Measurements from ENCODE around the gene TTC3. TPM values are rescaled to one million over a fixed set of nuclear protein-coding genes. Genes with fewer than 3 reads are reported as not detected.
A peak's percentile ranks its signal among the peaks of the same experiment; 100 is the strongest.

The TTC3 gene
- total RNA-seq, 2 experiments from 2014 or later = 49.4 to 52.5 TPM

GRCh38 chr21:37200641-37201480, 127.8 kb downstream of the TTC3 start:
- ChIA-PET POLR2A (no interaction called here), CTCF (interaction anchor here (0.9 kb wide), 1 partner anchor 11 kb away, joined by 3 read pairs; no protein-coding TSS in a partner anchor)
- H3K36me3 Mint-ChIP-seq (ENCODE audit: low read depth) = peaks cover 26% of the 10 kb centered on the region
- no peaks in the 10 kb centered on the region for H3K9me3 Mint-ChIP-seq
- H3K4me1 Mint-ChIP-seq = no peaks in the 10 kb centered on the region
- H3K27me3 Mint-ChIP-seq = no peaks in the 10 kb centered on the region
- DNase-seq = no peak
- H3K4me3 Mint-ChIP-seq = no peak overlapping the region
- H3K27ac Mint-ChIP-seq = no peak overlapping the region

DNA sequence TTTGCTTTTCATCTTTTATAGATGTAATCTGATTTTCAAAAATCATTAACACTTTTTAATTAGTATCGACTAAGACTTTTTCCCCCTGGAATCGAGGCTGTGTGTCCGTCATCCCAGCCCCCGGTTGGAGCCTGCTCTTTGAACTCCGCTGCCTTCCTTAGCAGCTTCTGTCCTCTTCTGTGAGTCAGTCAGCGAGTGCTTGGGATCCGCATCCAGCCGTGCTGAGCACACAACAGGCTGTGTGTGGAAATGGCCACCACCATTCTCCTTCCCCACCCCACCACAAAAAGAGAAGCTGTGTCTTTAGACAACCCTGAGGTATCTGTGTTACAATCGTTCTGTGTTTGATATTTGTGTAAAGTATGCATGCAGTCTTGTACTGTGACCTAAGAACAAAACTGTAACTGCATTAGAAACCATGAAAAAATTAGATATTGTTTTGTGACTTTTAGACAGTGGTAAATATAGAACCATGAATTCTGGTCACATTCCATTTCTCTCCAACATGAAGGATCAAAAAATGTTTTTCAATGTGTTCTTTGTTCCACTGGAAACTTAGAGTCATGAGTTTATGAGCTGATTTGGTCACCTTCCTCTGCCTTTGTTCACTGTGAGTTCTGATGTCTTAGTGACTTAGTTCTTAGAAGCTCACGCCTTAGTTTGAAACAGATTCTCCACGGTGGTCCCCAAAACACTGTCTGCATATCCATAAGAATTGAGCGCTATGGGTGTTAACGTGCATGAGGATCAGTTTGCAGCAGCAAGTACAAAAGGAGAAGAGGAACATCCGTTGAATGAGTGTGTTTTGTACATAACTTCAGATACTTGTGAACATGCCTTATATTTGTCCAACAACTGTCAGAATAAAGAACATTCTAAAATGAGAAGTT, 129.4 kb downstream of the TTC3 start:
- no peak for DNase-seq
- Mint-ChIP-seq H3K27ac (no peak overlapping the region), H3K36me3 (ENCODE audit: low read depth) (peaks cover 23% of the 10 kb centered on the region), H3K9me3 (no peaks in the 10 kb centered on the region), H3K27me3 (no peaks in the 10 kb centered on the region), H3K4me3 (no peak overlapping the region), H3K4me1 (peaks cover 5% of the 10 kb centered on the region)
- ChIA-PET POLR2A (interaction anchor here (0.6 kb wide), 1 partner anchor 76 kb away, joined by 3 read pairs; no protein-coding TSS in a partner anchor), CTCF (no interaction called here)

GRCh38 chr21:37204580-37204979, 131.5 kb downstream of the TTC3 start:
- DNase-seq = no peak
- no peak overlapping the region for H3K4me3 Mint-ChIP-seq
- no peak overlapping the region for H3K27ac Mint-ChIP-seq
- no peaks in the 10 kb centered on the region for H3K27me3 Mint-ChIP-seq
- no peaks in the 10 kb centered on the region for H3K9me3 Mint-ChIP-seq
- H3K36me3 Mint-ChIP-seq (ENCODE audit: low read depth) = peaks cover 18% of the 10 kb centered on the region
- CTCF ChIA-PET = interaction anchor here (0.6 to 0.9 kb wide), 3 partner anchors 10 to 289 kb away, joined by 3 read pairs; no protein-coding TSS in a partner anchor
- peaks cover 17% of the 10 kb centered on the region for H3K4me1 Mint-ChIP-seq
- POLR2A ChIA-PET = no interaction called here

DNA sequence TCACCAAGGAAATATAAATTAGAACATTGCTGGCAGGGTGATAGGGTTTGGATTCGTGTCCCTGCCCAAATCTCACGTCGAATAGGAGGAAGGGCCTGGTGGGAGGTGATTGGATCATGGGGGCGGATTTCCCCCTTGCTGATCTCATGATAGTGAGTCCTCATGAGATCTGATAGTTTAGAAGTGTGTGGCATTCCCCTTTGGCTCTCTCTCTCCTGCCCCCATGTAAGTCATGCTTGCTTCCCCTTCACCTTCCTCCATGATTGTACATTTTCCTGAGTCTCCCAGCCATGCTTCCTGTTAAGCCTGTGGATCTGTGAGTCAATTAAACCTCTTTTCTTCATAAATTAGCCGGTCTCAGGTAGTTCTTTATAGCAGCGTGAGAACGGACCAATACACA, 133.4 kb downstream of the TTC3 start:
- Mint-ChIP-seq H3K9me3 (no peaks in the 10 kb centered on the region), H3K27ac (no peak overlapping the region), H3K4me1 (peaks cover 18% of the 10 kb centered on the region), H3K27me3 (peaks cover under 1% of the 10 kb centered on the region), H3K36me3 (ENCODE audit: low read depth) (peaks cover 10% of the 10 kb centered on the region), H3K4me3 (no peak overlapping the region)
- POLR2A ChIA-PET = no interaction called here
- no peak for DNase-seq
- CTCF ChIA-PET = no interaction called here

- peak overlapping the region; percentile 3 for H3K4me3 Mint-ChIP-seq
- CTCF ChIA-PET = interaction anchor here (0.9 to 1.3 kb wide), 3 partner anchors 13 to 33 kb away, joined by 3 read pairs; no protein-coding TSS in a partner anchor
Observed at GRCh38 chr21:37207441-37208009, 134.5 kb downstream of the TTC3 start.

GRCh38 chr21:37208056-37208721, 135.1 kb downstream of the TTC3 start:
- CTCF ChIA-PET = interaction anchor here (0.9 to 1.3 kb wide), 3 partner anchors 13 to 32 kb away, joined by 3 read pairs; no protein-coding TSS in a partner anchor
- POLR2A ChIA-PET = no interaction called here

More at GRCh38 chr21:37207441-37208009, 134.5 kb downstream of the TTC3 start:
- Mint-ChIP-seq H3K36me3 (ENCODE audit: low read depth) (peaks cover 5% of the 10 kb centered on the region), H3K27me3 (peaks cover 4% of the 10 kb centered on the region), H3K4me1 (peaks cover 18% of the 10 kb centered on the region), H3K27ac (peak overlapping the region; percentile 60), H3K9me3 (peaks cover 2% of the 10 kb centered on the region)
- peak; percentile 17 for DNase-seq
- POLR2A ChIA-PET = no interaction called here

GRCh38 chr21:37208741-37209225, 135.7 kb downstream of the TTC3 start:
- CTCF ChIA-PET = interaction anchor here (1.3 to 1.6 kb wide), 3 partner anchors 11 to 31 kb away, joined by 3 to 4 read pairs (median 3); no protein-coding TSS in a partner anchor
- no peak for DNase-seq
- no peak overlapping the region for H3K27ac Mint-ChIP-seq

More at GRCh38 chr21:37208056-37208721, 135.1 kb downstream of the TTC3 start:
- Mint-ChIP-seq H3K36me3 (ENCODE audit: low read depth) (peaks cover 2% of the 10 kb centered on the region), H3K4me1 (peaks cover 18% of the 10 kb centered on the region), H3K27me3 (peaks cover 4% of the 10 kb centered on the region), H3K27ac (peak overlapping the region; percentile 78), H3K9me3 (peaks cover 2% of the 10 kb centered on the region), H3K4me3 (peak overlapping the region; percentile 3)
- peak; percentile 35 for DNase-seq

GRCh38 chr21:37210130-37210529, 137.1 kb downstream of the TTC3 start:
- POLR2A ChIA-PET = no interaction called here
- no peak overlapping the region for H3K4me3 Mint-ChIP-seq
- H3K9me3 Mint-ChIP-seq = peaks cover 2% of the 10 kb centered on the region
- peaks cover 18% of the 10 kb centered on the region for H3K4me1 Mint-ChIP-seq
- peaks cover 4% of the 10 kb centered on the region for H3K27me3 Mint-ChIP-seq
- H3K27ac Mint-ChIP-seq = no peak overlapping the region
- DNase-seq = no peak
- no peaks in the 10 kb centered on the region for H3K36me3 Mint-ChIP-seq (ENCODE audit: low read depth)
- CTCF ChIA-PET = interaction anchor here (1.6 kb wide), 1 partner anchor 9 kb away, joined by 4 read pairs; no protein-coding TSS in a partner anchor

More at GRCh38 chr21:37208741-37209225, 135.7 kb downstream of the TTC3 start:
- Mint-ChIP-seq H3K4me1 (peaks cover 18% of the 10 kb centered on the region), H3K4me3 (no peak overlapping the region), H3K9me3 (peaks cover 2% of the 10 kb centered on the region), H3K27me3 (peaks cover 4% of the 10 kb centered on the region), H3K36me3 (ENCODE audit: low read depth) (peaks cover 2% of the 10 kb centered on the region)
- POLR2A ChIA-PET = no interaction called here

DNA sequence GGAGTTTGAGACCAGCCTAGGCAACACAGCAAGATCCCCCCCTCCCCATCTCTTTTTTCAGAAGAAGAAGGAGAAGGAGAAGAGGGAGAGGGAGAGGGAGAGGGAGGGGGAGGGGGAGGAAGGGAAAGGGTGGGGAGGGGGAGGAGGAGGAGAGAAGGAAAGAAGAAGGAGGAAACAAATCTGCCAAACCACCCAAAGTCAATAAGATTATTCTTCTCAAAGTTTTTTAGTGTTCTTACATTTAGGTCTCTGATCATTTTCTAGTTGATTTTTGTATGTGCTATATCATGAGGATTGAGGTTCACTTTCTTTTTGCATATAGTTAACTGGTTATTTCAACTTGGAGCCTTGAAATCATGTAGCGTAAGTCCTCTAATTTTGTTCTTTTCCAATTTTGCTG, 137.7 kb downstream of the TTC3 start:
- ChIA-PET CTCF (no interaction called here), POLR2A (no interaction called here)
- peaks cover 18% of the 10 kb centered on the region for H3K4me1 Mint-ChIP-seq
- H3K9me3 Mint-ChIP-seq = peaks cover 2% of the 10 kb centered on the region
- no peaks in the 10 kb centered on the region for H3K36me3 Mint-ChIP-seq (ENCODE audit: low read depth)
- no peak overlapping the region for H3K27ac Mint-ChIP-seq
- H3K27me3 Mint-ChIP-seq = peaks cover 4% of the 10 kb centered on the region
- H3K4me3 Mint-ChIP-seq = no peak overlapping the region
- no peak for DNase-seq

- CTCF ChIA-PET = interaction anchor here (0.6 kb wide), 1 partner anchor 89 kb away, joined by 3 read pairs; no protein-coding TSS in a partner anchor
- H3K27me3 Mint-ChIP-seq = peaks cover 4% of the 10 kb centered on the region
- H3K27ac Mint-ChIP-seq = no peak overlapping the region
- peaks cover 12% of the 10 kb centered on the region for H3K4me1 Mint-ChIP-seq
- H3K4me3 Mint-ChIP-seq = no peak overlapping the region
- POLR2A ChIA-PET = no interaction called here
- DNase-seq = no peak
- H3K9me3 Mint-ChIP-seq = peaks cover 2% of the 10 kb centered on the region
- peaks cover 9% of the 10 kb centered on the region for H3K36me3 Mint-ChIP-seq (ENCODE audit: low read depth)
Observed at GRCh38 chr21:37214952-37215351, 141.9 kb downstream of the TTC3 start.

DNA sequence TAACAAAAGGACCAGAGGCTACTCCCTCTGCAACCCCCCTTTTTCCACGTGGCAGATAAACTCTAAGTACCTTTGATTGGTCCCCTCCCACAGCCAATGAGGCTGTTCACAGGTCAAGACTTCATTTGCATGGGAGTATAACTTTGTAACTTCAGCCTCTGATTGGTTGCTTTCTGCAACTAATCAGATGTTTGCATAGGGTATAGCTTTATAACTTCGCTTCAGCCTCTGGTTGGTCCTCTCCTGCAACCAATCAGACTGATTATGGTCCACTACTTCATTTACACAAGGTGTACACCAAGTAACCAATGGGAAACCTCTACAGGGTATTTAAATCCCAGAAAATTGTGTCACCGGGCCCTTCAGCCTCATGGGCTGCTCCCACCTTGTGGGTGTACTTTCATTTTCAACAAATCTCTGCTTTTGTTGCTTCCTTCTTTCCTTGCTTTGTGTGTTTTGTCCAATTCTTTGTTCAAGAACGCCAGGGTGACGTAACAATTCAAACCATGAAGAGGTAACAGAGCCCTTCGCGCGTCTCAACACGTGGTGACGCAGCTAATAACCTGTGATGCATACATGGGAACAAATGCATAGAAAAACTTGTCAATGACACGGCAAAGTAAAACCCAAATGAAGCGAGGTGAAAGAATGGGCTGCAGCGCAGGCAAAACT, 146.8 kb downstream of the TTC3 start:
- Mint-ChIP-seq H3K36me3 (ENCODE audit: low read depth) (peaks cover 44% of the 10 kb centered on the region), H3K4me1 (peaks cover 52% of the 10 kb centered on the region), H3K4me3 (peak overlapping the region; percentile 82), H3K9me3 (peaks cover 4% of the 10 kb centered on the region), H3K27me3 (no peaks in the 10 kb centered on the region), H3K27ac (peak overlapping the region; percentile 92)
- ChIA-PET CTCF (interaction anchor here (1.0 to 1.4 kb wide), 3 partner anchors 11 to 51 kb away, joined by 3 to 4 read pairs (median 3); no protein-coding TSS in a partner anchor), POLR2A (interaction anchor here (0.6 kb wide), 1 partner anchor 179 kb away, joined by 3 read pairs; no protein-coding TSS in a partner anchor)
- peak; percentile 33 for DNase-seq
